K562 (cell line): ENCODE results near the gene SLC1A5.

Experiments
- HIVEP1 ChIP-seq: fragments of 250-450 bp; sonication (Bioruptor Pico); IDR thresholded peaks from 2 replicates; pipeline ENCODE4 v1.4.0; 2020; ENCODE audit warnings: mild to moderate bottlenecking
- NRF1 ChIP-seq, 2 experiments: fragments of 450-650 bp; IDR thresholded peaks in 1 of 2; conservative IDR thresholded peaks in 1 of 2; 2 replicates each; pipeline ENCODE4 v1.6.1; 2014; ENCODE audit warnings: mild to moderate bottlenecking in 2 of 2
- POLR2A ChIP-seq: fragments of 450-650 bp; conservative IDR thresholded peaks from 2 replicates; pipeline ENCODE4 v1.6.1; 2016
- RAD21 ChIP-seq, 2 experiments: fragments of 250-450 bp in 1 of 2; fragments of 450-650 bp in 1 of 2; sonication (Bioruptor Pico) in 1 of 2; formaldehyde crosslinking in 1 of 2; IDR thresholded peaks in 1 of 2; conservative IDR thresholded peaks in 1 of 2; 2 replicates each; pipeline versions ENCODE4 v1.4.0 to v1.8.0; 2020 to 2022; ENCODE audit warnings: mild to moderate bottlenecking in 2 of 2, moderate library complexity in 1 of 2
- SNIP1 ChIP-seq: fragments of 450-650 bp; IDR thresholded peaks from 2 replicates; pipeline ENCODE4 v1.7.1; 2017; ENCODE audit warnings: low read depth, mild to moderate bottlenecking

GRCh38 chr19:46797881-46798280, 9.5 kb upstream of the SLC1A5 start:
- TF ChIP-seq HIVEP1 (CRISPR knock-in tag) = no peak
- no peak for TF ChIP-seq SNIP1
- TF ChIP-seq RAD21 (CRISPR knock-in tag; conservative IDR thresholded peaks at IDR 0.05 in 1 of 2, IDR thresholded peaks at IDR 0.05 in 1 of 2) = no peak
- TF ChIP-seq POLR2A = no peak
- TF ChIP-seq NRF1 (conservative IDR thresholded peaks at IDR 0.05 in 1 of 2, IDR thresholded peaks at IDR 0.05 in 1 of 2) = no peak
